ENCODE data around the gene PLPPR1. TPM values are rescaled to one million over a fixed set of nuclear protein-coding genes. Genes with fewer than 3 reads are reported as not detected.

Gene PLPPR1
- total and polyA plus RNA-seq, 2 of the 13 experiments (the other 11 are each of a cell fraction or from before 2014, with no cell fraction given), result 16.0 to 84.7 TPM

- TF ChIP-seq PAXIP1 (CRISPR knock-in tag; conservative IDR thresholded peaks at IDR 0.05) (peak; percentile 47; the same call in 1 of the 2 replicates), ZNF652 (CRISPR knock-in tag; IDR thresholded peaks at IDR 0.05; ENCODE audit: borderline replicate concordance, low read depth) (peak; percentile 32; the same call in 1 of the 2 replicates), FOXO4 (CRISPR knock-in tag; conservative IDR thresholded peaks at IDR 0.05) (no peak), SOX13 (IDR thresholded peaks at IDR 0.05) (no peak), SOX13 (CRISPR knock-in tag; conservative IDR thresholded peaks at IDR 0.05 in 1 of 2, IDR thresholded peaks at IDR 0.05 in 1 of 2) (peak in 1 of 2 experiments; percentile 29; a peak in 1 of 4 replicates), NCOR1 (IDR thresholded peaks at IDR 0.05; ENCODE audit: borderline replicate concordance, low read length) (no peak), MIXL1 (CRISPR knock-in tag; IDR thresholded peaks at IDR 0.05) (0 out of 2 replicates have a peak, but pooled peaks have one; percentile 47), KDM5B (CRISPR knock-in tag; IDR thresholded peaks at IDR 0.05; ENCODE audit: borderline replicate concordance) (no peak), BCL6 (CRISPR knock-in tag; IDR thresholded peaks at IDR 0.05) (peak; percentile 89), ZNF136 (CRISPR knock-in tag; IDR thresholded peaks at IDR 0.05; ENCODE audit: low read depth) (no peak), ATF1 (CRISPR knock-in tag; IDR thresholded peaks at IDR 0.05) (no peak), ZNF318 (CRISPR knock-in tag; IDR thresholded peaks at IDR 0.05) (no peak), ATRX (CRISPR knock-in tag; IDR thresholded peaks at IDR 0.05; ENCODE audit: borderline replicate concordance) (no peak), PHF21A (CRISPR knock-in tag; IDR thresholded peaks at IDR 0.05) (no peak), GATAD2A (CRISPR knock-in tag; IDR thresholded peaks at IDR 0.05) (peak; percentile 64; the same call in 1 of the 2 replicates), IRF1 (CRISPR knock-in tag; IDR thresholded peaks at IDR 0.05; ENCODE audit: low read depth) (no peak), ADNP (CRISPR knock-in tag; IDR thresholded peaks at IDR 0.05) (no peak), MTF1 (CRISPR knock-in tag; IDR thresholded peaks at IDR 0.05) (no peak)
These were observed 100.1 kb downstream of the PLPPR1 start (continued) for GRCh38 chr9:101128623-101129022.
